GM12892 (cell line): ENCODE measurements around the gene SPG7.

ENCODE experiments used
- POLR2A ChIP-seq: IDR thresholded peaks from 2 replicates; pipeline ENCODE4 v1.6.1; 2011; ENCODE audit warnings: low read depth, low read length, control low read depth
- POLR2AphosphoS5 ChIP-seq: IDR thresholded peaks from 2 replicates; pipeline ENCODE4 v1.6.1; 2011; ENCODE audit warnings: low read depth, low read length, control low read depth

DNA sequence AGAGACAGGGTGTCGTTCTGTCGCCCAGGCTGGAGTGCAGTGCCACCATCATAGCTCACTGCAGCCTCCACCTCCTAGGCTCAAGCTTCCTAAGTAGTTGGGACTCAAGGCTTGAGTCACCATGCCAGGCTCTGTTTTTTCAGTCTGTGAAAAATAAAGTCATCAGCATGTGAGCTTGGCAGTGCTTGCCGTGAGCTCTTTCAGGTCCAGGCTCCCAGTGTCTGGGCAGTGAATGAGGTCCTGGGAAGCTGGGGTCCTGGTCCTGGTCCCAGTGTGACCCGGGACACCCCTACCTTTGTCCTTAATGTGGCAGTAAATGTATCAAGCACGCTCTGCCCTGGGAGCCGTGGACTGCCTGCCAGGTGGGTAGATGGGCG is 29.3 kb downstream of the SPG7 start:
- TF ChIP-seq POLR2A: no peak
- no peak for TF ChIP-seq POLR2AphosphoS5
